T-helper 22 cell (primary cell): ENCODE measurements around the gene SLMAP.
"Not testable (repeated sequence)": the region's sequence is repeated elsewhere in the genome, so short reads cannot be mapped to it uniquely, and the experiment has no call there.

ENCODE experiments used
- DNase-seq: peaks from one replicate; pipeline ENCODE4 v3.0.0-alpha.2; 2020; ENCODE audit warnings: low read depth

The SLMAP gene

DNA sequence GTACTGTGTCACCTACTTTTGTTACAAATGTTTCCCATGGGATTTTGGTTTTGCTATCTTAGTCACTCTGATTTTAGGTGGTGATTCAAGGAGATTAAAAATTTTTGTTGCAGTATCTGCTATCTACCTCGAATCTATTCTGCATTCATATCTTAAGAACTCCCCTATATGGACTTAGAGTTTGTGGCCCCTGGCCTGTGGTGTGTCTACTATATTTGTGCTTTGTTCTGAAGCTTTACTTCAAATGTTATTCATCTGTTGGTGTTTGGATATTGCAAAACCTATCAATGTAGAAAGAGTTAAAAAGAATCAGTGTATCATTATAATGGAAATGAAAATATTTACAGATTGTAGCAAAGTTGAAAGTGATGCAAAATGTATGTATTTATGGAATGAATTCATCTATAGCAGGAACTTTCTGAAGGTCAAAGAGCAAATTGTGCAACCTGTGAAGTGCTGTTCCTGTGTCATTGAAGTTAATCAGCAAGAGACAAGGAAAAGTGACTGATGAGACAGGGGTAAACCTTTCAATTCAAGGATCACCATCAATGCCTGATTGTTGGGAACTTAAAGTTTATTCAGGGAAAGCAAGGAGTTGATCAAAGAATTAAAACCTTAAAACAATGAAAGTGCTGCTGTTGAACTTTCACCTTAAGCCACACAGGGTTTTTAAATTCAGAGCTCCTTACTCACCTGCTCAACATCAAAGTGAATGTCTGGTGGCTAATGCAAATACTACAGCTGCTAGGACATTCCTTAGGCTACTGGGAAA, 71.0 kb downstream of the SLMAP start:
- no peak for DNase-seq

DNA sequence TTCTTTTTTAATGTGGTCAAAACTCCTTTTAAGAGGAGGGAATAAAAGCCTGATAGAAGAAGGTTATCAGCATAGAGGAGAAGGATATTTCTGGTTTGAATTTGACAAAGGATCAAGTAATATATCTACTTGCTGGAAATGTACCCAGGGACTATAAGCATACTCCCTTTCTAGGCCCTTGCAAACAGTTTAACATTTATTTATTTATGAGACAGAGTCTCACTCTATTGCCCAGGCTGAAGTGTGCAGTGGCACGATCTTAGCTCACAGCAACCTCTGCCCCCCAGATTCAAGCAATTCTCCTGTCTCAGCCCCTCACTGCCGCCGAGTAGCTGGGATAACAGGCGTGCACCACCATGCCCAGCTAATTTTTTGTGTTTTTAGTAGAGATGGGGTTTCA, 71.6 kb downstream of the SLMAP start:
- no peak for DNase-seq

DNA sequence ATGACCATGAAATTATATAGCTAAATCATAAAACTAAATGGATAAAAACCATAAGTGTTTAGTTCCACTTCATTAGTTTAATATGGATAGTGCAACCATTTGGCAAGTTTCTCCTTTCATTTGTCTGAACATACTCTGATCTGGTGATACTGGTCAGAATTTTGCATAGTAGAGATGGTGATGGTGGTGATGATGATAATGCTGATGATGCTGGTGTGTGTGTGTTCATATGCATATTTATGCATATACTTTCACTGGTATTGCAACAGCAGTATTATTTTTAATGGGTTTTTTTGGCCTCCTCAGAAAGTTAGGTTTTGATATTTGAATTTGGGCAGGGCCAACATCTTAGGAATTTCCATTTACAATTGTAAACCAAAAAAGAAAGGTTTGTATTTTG, 76.4 kb downstream of the SLMAP start:
- no peak for DNase-seq

DNA sequence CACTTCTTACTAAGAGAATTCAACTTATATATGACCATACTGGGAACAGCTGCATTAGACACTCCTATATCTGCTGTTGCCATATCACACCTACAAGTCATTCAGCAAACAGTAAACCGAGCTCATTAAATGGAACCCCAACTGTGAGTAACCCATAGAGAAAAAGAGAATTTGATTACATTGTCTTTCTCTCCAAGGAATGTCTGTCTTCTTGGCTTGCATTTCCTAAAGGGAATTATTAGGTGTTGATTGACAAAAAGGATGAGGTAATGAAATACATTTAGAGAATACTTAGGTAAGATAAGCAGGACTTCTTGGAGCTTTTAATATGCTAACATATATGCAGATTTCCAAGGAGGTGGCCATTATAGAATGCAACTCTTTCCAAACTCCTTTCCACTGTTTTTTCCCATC, 76.8 kb downstream of the SLMAP start:
- DNase-seq, result no peak

DNA sequence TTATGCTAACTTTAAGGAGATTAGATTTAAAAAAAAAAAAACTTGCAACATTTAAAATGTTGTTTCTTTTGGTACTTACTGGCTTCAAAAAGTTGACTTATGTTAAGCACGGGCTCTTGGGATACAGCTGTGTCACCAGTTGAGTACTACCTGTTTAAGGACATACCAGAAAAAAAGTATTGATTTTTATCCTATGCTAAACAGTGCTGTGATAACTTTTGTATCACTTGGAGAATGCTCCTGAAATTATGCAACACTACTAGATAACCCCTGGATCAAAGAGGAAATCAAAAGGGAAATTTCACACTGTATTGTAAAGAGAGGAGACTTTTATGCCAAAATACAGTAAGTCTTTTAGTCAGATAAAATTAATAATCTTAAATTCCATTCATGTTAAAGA, 77.7 kb downstream of the SLMAP start:
- DNase-seq, result no peak

DNA sequence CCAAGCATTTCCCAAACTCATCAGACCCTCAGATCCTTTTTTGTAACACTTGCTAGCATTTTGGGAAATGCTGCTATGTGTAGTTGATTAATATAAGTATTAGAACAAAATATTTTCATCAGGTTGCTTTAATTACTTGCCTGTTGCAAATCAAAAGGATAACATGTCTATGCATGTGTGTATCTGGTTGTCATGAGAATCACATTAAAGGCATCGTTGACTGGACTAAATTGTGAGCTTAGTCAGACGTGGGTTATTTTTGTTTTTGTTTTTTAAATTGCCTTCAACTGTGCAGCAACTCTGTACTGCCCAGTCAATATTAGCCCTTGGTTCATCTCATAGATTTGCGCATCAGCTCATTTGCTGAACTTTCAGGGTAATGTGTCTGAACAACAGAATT, 81.6 kb downstream of the SLMAP start:
- DNase-seq, result no peak

DNA sequence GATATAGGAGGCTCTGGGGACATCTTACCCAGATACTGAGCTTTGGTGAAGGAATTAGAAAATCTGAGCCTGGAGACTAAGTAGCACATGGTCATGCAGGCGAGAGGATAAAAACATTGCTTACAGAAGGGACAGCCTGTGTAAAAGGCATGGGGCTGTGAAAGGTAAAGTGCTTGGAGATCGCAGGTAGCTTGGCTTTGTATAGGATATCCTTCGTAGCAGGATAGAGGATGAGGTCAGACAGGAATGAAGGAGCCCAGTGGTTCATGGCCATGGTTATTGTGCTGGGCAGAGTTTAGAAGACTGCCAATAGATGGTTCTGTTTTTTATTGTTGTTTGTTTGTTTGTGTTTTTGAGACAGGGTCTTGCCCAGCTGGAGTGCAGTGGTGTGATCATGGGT, 82.5 kb downstream of the SLMAP start:
- DNase-seq, result no peak

DNA sequence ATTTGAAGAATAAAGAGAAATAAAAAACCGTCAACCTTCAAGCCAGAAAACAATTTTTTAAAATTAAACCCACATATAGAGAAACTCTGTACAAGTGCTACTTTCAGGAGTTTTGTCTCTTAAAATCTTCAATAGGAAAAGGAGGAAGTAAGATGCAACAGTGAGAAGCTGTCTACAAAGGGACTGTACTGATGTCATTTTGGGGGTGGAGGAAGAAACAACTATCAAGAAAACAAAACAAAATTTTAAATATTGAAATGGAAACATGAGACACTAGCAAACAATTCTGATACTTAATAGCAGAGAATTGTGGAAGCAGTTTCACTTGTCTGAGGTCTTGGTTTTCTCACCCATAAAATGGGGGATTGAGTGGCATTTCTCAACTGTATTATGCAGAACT, 84.4 kb downstream of the SLMAP start:
- DNase-seq, result no peak

DNA sequence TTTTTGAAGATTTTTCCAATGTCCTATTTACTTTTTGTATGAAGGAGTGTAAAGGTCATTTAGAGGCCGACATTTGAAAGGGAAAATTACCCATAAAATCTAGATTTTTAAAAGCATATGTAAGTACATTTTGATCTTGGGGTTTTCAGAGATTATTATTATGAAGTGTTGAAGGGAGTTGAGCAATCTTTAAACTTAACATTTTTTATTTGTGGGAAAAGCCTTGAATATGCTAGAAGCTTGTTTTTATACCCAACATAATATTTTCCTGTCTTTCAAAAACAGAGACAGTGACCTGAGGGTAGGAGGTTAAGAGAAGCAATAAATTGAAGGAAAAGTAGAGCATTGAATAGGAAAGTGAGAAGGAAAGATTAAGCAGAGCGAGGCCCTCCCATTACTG, 85.7 kb downstream of the SLMAP start:
- DNase-seq, result no peak

DNA sequence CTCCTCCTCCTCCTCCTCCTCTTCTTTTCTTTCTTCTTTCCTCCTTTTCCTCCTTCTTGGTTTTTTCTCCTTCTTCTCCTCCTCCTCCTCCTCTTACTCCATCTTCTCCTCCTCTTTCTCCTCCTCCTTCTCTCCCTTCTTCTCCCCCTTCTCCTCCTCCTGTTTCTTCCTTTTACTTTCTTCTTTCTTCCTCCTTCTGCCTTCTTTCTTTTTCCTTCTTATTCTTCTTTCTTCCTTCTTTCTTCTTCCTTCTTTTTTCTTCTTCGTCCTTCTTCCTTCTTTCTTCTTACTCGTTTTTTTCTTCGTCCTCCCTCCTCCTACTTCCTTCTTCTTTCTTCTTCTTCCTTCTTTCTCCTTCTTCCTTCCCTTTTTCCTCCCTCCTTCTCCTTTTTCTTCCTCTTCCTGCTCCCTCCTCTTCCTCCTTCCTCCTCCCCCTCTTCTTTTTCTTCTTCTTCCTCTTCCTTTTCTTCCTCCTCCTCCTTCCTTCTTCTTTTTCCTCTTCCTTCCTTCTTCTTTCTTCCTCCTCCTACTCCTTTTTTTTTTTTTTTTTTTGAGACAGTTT, 92.1 kb downstream of the SLMAP start:
- no peak for DNase-seq

DNA sequence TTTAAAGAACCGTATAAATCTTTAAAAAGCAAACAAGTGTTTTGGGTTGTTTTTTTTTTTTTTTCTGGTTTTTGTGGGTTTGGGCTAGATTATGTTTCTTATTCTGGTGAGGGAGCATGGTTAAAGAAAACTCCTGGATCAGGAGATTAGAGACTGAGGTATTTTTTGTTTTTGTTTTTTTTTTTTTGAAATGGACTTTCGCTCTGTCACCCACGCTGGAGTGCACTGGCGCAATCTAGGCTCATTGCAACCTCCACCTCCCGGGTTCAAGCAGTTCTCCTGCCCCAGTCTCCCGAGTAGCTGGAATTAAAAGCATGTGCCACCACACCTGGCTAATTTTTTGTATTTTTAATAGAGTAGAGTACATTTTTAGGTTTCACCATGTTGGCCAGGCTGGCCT, 95.2 kb downstream of the SLMAP start:
- DNase-seq, result no peak

DNA sequence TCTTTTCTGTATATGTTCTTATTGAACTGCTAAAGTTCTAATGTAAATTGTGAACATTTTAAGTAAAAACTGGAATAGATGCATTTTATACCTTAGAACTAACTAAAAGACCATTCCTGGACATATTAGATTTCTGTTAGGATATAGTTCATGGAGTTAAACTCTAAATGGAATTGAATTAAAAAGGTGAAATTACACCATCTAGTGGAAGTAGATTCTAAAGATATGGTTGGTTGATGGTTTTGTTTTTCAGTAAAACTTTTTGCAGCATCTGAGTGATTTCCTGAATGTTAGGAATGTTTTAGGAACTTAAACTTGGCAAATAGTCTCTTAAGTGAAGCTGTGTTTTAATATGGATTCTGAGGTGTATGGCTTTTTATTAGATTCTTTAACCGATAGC, 96.8 kb downstream of the SLMAP start:
- DNase-seq, result no peak

DNA sequence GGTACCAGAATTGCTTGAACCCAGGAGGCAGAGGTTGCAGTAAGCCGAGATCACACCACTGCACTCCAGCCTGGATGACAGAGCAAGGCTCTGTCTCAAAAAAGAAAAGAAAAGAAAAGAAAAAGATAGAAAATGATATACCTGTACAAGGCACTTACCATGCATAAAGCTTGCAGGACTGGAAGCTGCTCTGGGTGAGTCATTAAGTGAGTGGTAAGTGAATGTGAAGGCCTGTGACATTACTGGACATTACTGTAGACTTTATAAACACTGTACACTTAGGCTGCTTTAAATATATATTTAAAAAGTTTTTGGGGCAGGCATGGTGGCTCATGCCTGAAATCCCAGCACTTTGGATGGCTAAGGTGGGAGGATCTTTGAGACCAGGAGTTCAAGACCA, 99.2 kb downstream of the SLMAP start:
- no peak for DNase-seq

DNA sequence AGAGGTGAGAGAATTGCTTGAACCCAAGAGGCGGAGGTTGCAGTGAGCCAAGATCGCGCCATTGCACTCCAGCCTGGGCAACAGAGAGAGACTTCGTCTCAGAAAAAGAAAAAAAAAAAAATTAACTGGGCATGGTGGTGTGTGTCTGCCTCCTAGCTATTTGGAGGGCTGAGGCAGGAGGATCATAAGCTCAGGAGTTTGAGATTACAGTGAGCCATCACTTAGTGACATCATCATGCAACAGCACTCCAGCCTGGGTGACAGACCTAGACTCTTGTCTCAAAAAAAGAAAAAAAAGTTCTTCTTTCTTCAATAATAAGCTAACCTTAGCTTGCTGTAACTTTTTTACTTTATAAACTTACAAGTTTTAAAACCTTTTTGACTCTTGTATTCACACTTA, 99.8 kb downstream of the SLMAP start:
- no peak for DNase-seq

DNA sequence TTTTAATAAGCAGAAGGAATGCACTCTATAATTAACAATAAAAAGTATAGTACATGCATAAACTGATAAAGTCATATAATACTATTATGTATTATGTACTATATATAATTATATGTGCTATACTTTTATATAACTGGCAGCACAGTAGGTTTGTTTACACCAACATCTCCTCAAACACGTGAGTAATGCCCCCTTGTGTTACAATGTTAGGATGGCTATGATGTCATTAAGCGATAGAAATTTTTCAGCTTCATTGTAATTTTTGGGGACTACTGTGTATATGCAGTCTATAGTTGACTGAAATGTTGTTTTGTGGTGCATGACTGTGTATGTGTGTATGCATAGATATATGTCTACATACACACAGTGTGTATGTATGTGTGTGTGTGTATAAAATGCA, 100.6 kb downstream of the SLMAP start:
- no peak for DNase-seq

DNA sequence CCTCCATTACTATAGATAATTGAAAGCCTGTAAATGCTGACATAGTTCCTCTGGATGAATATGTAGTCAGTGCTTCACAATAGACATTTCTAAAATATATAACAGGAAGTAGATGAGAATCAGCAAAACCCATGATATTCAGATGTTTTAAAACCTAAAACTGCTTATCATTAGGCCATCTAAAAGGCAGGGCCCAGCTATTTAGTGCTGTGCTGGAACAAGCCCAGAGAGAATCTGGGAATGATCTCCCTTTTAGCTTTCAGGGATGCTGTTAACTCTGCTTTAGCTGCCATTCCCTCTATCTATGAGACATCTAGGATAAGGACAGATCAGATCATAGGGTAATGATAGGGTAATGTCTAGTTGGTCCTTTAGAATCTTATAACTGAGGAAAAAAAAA, 106.8 kb downstream of the SLMAP start:
- no peak for DNase-seq

DNA sequence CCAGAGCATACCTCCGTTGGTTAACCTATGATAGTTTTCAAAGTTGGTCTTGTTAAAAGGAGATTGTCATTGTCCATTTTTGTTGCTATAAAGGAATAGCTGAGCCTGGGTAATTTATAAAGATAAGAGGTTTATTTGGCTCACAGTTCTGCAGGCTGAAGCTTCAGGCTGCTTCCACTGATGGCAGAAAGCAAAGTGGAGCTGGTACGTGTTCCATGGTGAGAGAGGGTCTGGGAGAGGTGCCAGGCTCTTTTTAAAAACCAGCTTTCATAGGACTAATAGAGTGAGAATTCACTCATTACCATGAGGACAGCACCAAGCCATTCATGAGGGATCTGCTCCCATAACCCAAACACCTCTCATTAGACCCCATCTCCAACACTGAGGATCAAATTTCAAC, 107.3 kb downstream of the SLMAP start:
- DNase-seq, result no peak

DNA sequence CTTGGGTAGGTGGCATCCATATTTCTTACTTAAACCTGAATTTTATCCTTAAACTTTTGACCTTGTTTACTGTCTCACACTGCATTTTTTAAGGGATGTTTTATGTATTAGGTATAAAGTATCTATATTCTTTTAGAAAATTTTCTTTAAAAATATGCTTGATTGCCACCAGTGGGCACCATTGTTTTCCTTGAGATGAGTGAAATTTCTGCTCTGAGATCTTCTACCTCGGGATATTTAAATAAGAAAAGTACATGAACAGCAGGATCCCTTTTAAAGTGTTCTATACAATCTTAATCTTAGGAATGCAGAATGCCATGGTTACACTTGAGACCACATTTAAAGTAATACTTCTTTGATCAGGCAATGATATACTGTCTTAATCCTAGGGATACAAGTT, 108.7 kb downstream of the SLMAP start:
- no peak for DNase-seq

DNA sequence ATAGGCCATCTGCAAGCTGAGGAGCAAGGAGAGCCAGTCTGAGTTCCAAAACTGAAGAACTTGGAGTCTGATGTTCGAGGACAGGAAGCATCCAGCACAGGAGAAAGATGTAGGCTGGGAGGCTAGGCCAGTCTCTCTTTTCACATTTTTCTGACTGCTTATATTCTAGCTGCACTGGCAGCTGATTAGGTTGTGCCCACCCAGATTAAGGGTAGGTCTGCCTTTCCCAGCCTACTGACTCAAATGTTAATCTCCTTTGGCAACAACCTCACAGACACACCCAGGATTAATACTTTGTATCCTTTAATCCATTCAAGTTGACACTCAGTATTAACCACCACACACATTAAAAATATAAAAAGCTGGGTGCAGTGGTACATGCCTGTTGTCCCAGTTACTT, 113.0 kb downstream of the SLMAP start:
- DNase-seq, result not testable (repeated sequence)

DNA sequence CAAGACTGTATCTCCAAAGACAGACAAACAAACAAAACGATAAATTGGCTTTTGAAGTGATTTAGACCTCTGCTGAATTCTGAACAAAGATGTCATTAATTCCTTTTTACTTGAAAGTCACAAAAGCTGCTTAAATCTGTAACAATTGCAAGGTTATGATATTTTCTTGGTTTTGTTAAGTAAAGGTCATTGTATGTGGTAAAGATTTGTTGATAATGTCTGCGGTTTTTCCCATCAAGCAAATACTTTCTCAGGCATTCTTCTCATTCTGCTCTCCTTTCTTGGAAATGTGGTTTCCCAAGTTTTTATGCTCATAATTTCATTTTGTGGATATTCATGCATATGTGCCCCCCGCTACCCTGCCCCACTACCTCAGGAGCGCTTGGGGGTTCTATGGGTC, 116.5 kb downstream of the SLMAP start:
- DNase-seq, result no peak

DNA sequence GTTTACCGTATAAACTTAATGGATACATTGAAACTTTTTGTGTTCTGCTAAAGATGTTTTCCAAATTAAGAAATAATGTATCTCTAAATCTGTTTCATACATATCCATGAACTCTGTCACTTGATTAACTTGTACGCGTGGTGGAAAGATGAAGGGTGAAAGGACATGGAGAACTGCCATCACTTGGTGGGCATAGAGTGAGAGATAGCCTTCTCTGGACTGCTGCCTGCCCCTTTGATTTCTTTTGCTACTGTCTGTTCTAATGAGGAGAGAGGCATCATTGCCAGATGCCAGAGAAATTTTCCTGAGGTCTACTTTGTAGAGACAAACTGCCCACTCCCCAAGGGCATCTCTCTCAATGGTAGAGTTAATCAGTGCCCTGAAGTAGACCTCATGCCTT, 120.5 kb downstream of the SLMAP start:
- no peak for DNase-seq

DNA sequence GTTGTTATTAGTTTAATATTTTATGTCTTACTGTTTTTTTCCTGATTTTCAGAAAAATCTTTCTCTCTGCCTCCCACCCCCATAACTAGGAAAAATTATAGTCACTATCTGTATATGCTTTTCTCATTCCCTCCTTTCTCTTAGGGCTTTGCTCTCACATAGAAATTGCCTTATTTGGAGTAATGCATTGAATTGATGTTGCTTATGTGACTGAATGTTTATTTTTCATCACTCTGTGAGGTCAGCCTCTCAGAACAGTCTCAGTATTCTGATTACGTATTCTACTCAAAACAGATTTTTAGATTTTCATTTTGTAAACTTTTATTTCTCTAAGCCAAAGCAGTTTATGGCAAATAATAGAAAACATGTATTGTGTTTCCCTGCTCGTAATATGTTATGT, 121.0 kb downstream of the SLMAP start:
- DNase-seq, result no peak

DNA sequence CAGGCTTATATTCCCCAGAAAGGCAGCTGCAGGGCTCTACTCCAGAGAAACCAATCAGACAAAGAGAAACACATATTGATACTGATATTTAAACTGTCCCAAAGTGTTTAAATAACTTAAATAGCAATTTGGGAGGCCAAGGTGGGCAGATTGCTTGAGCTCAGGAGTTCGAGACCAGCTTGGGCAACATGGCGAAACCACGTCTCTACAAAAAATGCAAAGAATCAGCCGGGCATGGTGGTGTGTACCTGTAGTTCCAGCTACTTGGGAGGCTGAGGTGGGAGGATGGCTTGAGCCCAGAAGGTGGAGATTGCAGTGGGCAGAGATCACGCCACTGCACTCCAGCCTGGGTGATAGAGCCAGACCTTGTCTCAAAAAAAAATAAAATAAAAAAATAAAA, 128.3 kb downstream of the SLMAP start:
- DNase-seq, result not testable (repeated sequence)

DNA sequence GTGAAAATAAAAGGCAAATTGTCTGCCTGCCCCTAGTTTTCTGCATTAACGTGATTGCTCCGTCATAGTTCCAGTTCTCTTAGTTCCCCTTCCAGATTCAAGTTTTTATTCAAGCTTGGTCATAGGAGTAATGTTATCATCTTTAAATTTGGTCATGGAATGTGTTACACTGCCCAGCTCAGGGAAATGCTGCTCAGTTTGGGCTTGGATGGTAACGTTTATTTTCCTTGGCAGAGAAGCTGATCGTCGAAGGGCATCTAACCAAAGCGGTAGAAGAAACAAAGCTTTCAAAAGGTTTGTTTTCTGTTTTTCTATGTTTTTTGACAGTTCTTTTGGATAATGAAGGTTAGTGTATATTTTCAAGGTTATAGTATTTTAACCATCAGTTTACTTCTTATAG, 133.7 kb downstream of the SLMAP start:
- no peak for DNase-seq
